GM12874 (cell line): ENCODE measurements around the gene NLK.

ENCODE experiments used
- TF ChIP-seq, protein P1 (sequence below): IDR thresholded peaks from 2 replicates; pipeline ENCODE4 v1.5.1; 2011; ENCODE audit warnings: low read depth, mild to moderate bottlenecking, control low read depth, low read length, moderate library complexity; ENCODE audit not compliant: insufficient read depth

NLK gene

DNA sequence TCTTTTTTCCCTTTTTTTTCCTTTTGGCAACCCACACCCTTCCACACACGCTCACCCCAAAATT is at the start of gene NLK:
TSS of gene NLK (plus strand) at position 21 of the 64 bp plus-strand sequence. CDS start 197 bp downstream, outside the sequence.
- TF ChIP-seq, protein P1, sequence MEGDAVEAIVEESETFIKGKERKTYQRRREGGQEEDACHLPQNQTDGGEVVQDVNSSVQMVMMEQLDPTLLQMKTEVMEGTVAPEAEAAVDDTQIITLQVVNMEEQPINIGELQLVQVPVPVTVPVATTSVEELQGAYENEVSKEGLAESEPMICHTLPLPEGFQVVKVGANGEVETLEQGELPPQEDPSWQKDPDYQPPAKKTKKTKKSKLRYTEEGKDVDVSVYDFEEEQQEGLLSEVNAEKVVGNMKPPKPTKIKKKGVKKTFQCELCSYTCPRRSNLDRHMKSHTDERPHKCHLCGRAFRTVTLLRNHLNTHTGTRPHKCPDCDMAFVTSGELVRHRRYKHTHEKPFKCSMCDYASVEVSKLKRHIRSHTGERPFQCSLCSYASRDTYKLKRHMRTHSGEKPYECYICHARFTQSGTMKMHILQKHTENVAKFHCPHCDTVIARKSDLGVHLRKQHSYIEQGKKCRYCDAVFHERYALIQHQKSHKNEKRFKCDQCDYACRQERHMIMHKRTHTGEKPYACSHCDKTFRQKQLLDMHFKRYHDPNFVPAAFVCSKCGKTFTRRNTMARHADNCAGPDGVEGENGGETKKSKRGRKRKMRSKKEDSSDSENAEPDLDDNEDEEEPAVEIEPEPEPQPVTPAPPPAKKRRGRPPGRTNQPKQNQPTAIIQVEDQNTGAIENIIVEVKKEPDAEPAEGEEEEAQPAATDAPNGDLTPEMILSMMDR, result no peak

- TF ChIP-seq, protein P1, result no peak
Observed at GRCh38 chr17:27993161-27993695, 49.2 kb upstream of the NLK start.

DNA sequence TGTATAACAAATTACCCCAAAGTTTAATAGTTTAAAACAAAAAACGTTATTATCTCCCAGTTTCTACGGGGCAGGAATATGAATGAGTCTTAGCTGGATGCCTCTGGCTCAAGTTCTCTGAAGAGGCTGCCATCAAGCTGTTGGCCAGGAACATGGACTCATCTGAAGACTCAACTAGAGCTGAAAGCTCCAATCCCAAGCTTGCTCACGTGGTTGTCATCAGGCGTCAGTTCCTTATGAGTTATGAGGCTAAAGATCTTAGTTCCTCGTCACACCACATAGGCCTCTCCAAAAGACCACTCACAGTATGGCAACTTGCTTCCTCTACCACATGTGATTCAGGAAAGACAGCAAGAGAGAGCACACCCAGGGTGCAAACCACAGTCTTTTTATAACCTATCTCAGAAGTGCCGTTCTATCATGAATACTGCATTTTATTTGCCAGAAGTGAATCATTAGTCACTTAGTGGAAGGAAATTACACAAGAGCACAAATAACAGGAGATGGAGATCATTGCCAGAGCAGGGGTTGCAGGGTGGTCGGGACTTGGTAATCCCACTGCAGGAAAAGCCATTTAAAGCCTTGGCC is 48.7 kb upstream of the NLK start:
- TF ChIP-seq, protein P1, result no peak

- TF ChIP-seq, protein P1, result no peak
Observed at GRCh38 chr17:27994586-27994985, 47.9 kb upstream of the NLK start.

DNA sequence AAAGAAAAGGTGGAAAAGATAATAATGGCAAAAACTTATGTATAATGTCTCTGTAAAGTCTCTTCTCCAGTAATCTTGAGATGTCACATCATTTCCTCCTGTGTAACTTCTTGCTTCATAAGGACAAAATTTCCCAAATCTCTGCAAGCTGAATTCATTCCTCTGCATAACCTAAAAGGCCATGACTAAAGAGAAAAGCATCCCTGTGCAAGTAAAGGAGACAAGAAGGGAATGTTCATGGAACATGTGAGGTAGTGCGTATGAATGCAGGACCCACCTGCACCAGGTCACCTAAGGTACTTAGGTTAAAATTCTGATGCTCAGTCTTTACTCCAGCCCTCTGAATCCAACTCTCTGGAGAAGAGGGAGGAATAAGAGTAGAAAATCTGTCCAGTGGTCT is 46.9 kb upstream of the NLK start:
- TF ChIP-seq, protein P1, result no peak

GRCh38 chr17:27996202-27997043 is 46.1 kb upstream of the NLK start:
- TF ChIP-seq, protein P1, result no peak

DNA sequence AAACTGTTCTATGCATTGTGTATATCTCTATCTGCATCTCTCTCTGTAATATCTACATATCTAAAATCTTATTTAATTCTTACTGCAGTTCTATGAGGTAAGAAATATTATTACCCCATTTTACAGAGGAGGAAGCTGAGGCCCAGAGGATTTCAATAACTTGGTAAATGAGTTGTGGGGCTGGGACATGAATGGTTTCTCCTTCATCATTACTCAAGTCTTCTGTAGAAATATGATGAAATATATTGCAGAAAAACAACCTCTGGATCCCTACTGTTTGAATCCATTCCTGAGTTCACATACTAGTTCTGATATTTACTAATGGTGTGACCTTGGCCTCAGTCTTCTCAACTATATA is 45.5 kb upstream of the NLK start:
- TF ChIP-seq, protein P1, result no peak

- TF ChIP-seq, protein P1, result no peak
Observed at GRCh38 chr17:27997522-27997921, 45.0 kb upstream of the NLK start.
